Lung (tissue), 12 donors: ENCODE data around the gene EBF3. TPM values are rescaled to one million over a fixed set of nuclear protein-coding genes. Genes with fewer than 3 reads are reported as not detected.

Experiments used
- ATAC-seq: fragments of 200-7000 bp; cut with Tn5 transposase; one replicate; pipeline ENCODE4 v1.9.1; 2020; ENCODE audit warnings: moderate number of reproducible peaks; ENCODE audit not compliant: insufficient read depth, low FRiP score
- DNase-seq, 3 donors: peaks; one replicate each; pipeline ENCODE4 v3.0.0-alpha.2; 2013 to 2017
- H3K27ac ChIP-seq, 2 donors: one replicate each; pipeline ENCODE4 v1.5.1; 2013; ENCODE audit warnings: mild to moderate bottlenecking in 2 of 2, moderate library complexity in 2 of 2, control low read depth in 1 of 2, inconsistent platforms in 1 of 2, low read depth in 1 of 2, low read length in 1 of 2
- H3K27me3 ChIP-seq, 3 donors: one replicate each; pipeline ENCODE4 v1.5.1; 2013; ENCODE audit warnings: low read length in 2 of 3; ENCODE audit not compliant: control insufficient read depth in 3 of 3, insufficient read depth in 3 of 3
- H3K36me3 ChIP-seq, 4 donors: one replicate each; pipeline ENCODE4 v1.5.1; 2013; ENCODE audit warnings: low read length in 4 of 4, mild to moderate bottlenecking in 1 of 4, moderate library complexity in 1 of 4; ENCODE audit not compliant: control insufficient read depth in 4 of 4, insufficient read depth in 4 of 4
- H3K4me1 ChIP-seq, 5 donors: one replicate each; pipeline ENCODE4 v1.5.1; 2013; ENCODE audit warnings: low read length in 5 of 5, mild to moderate bottlenecking in 2 of 5, moderate library complexity in 1 of 5; ENCODE audit not compliant: control insufficient read depth in 5 of 5, insufficient read depth in 5 of 5
- H3K4me3 ChIP-seq: one replicate; pipeline ENCODE4 v1.5.1; 2013; ENCODE audit warnings: mild to moderate bottlenecking, control low read depth, moderate library complexity
- H3K9ac ChIP-seq, 2 donors: one replicate each; pipeline ENCODE4 v1.5.1; 2013; ENCODE audit warnings: low read length in 2 of 2, control low read depth in 1 of 2; ENCODE audit not compliant: insufficient read depth in 1 of 2
- H3K9me3 ChIP-seq, 4 donors: one replicate each; pipeline ENCODE4 v1.5.1; 2013; ENCODE audit warnings: low read length in 3 of 4, mild to moderate bottlenecking in 1 of 4, moderate library complexity in 1 of 4; ENCODE audit not compliant: control insufficient read depth in 4 of 4, insufficient read depth in 3 of 4
- CTCF ChIP-seq: IDR thresholded peaks from 2 replicates; pipeline ENCODE4 v1.5.1; 2012; ENCODE audit warnings: mild to moderate bottlenecking; ENCODE audit errors: control extremely low read depth, extremely low read depth
- WGBS, 2 donors: extraction: QIAGEN DNeasy Blood & Tissue Kit; methylation state at CpG; one replicate each; pipeline ENCODE4 v1.1.7; 2013; 5-methylcytosine and 5-hydroxymethylcytosine counted together
- polyA plus RNA-seq, 2 donors: library from polyadenylated mRNA; stranded (reverse); fragments of 200-250 nt; gene quantifications; one replicate each; pipeline ENCODE4 v1.2.1, GENCODE V29; 2013
- total RNA-seq, 2 donors: library from RNA; depleted of rRNA in 1 of 2; stranded (reverse); fragments of >200 nt in 1 of 2; gene quantifications; one replicate each; pipeline ENCODE4 v1.2.1, GENCODE V29; 2014 to 2021
- donor health status: control.
- donor health status: control.
- donor health status: Bipolar disorder and iron deficiency.
- donor health status: healthy.
- donor health status: DM: yes; HTN: yes; CAD: no.

The EBF3 gene
- total and polyA plus RNA-seq, 4 donors: 0.06 to 1.1 (median 0.08) TPM; not detected in 1

- ATAC-seq: no peak
- no peaks in the 10 kb centered on the region for H3K27me3 ChIP-seq
- no peaks in the 10 kb centered on the region for H3K36me3 ChIP-seq
- no peak for TF ChIP-seq CTCF
- peaks cover 0 to 2% (median 0%) of the 10 kb centered on the region in 4 donors for H3K9me3 ChIP-seq
- WGBS, 2 donors: 88 to 95% methylated on average over 6 of the region's 6 CpGs
- no peak overlapping the region for H3K4me3 ChIP-seq
- no peak overlapping the region for H3K27ac ChIP-seq
- H3K9ac ChIP-seq: no peak overlapping the region
- no peaks in the 10 kb centered on the region for H3K4me1 ChIP-seq
- DNase-seq: no peak
These were observed 31.9 kb downstream of the EBF3 start for GRCh38 chr10:129932182-129932581.

GRCh38 chr10:129929343-129930292, 34.5 kb downstream of the EBF3 start:
- Histone ChIP-seq H3K4me1 (no peaks in the 10 kb centered on the region), H3K9me3 (no peaks in the 10 kb centered on the region), H3K27ac (no peak overlapping the region), H3K4me3 (no peak overlapping the region), H3K9ac (no peak overlapping the region), H3K36me3 (no peaks in the 10 kb centered on the region), H3K27me3 (peaks cover 0 to 3% (median 0%) of the 10 kb centered on the region in 3 donors)
- 79 to 84% methylated on average over 12 of the region's 12 CpGs for WGBS, 2 donors
- TF ChIP-seq CTCF: no peak
- DNase-seq: no peak
- no peak for ATAC-seq

GRCh38 chr10:129927351-129928120, 36.5 kb downstream of the EBF3 start:
- no peak for TF ChIP-seq CTCF
- no peak overlapping the region for H3K27ac ChIP-seq
- no peaks in the 10 kb centered on the region for H3K36me3 ChIP-seq
- 78 to 87% methylated on average over 16 of the region's 16 CpGs for WGBS, 2 donors
- peaks cover 0 to 3% (median 0%) of the 10 kb centered on the region in 3 donors for H3K27me3 ChIP-seq
- no peak overlapping the region for H3K9ac ChIP-seq
- H3K4me3 ChIP-seq: no peak overlapping the region
- ATAC-seq (no peak), DNase-seq (no peak)
- peaks cover 0 to 4% (median 0%) of the 10 kb centered on the region in 4 donors for H3K9me3 ChIP-seq
- H3K4me1 ChIP-seq: no peaks in the 10 kb centered on the region
